Globus pallidus (tissue), 1 donor: Measurements from ENCODE around the gene HOXB4.

Experiments used
- DNase-seq: peaks from one replicate; pipeline ENCODE4 v3.0.0-alpha.2; 2015; ENCODE audit warnings: low spot score

HOXB4 gene

GRCh38 chr17:48571826-48572417 lies 6.2 kb downstream of the HOXB4 start:
- no peak for DNase-seq

GRCh38 chr17:48571024-48571818 lies 6.9 kb downstream of the HOXB4 start:
- no peak for DNase-seq

- no peak for DNase-seq
Observed at GRCh38 chr17:48570325-48571023, 7.7 kb downstream of the HOXB4 start.

- no peak for DNase-seq
Observed at GRCh38 chr17:48569674-48570324, 8.4 kb downstream of the HOXB4 start.

- no peak for DNase-seq
Observed at GRCh38 chr17:48569240-48569582, 8.9 kb downstream of the HOXB4 start.

- no peak for DNase-seq
Observed at GRCh38 chr17:48568499-48569239, 9.5 kb downstream of the HOXB4 start.

GRCh38 chr17:48567646-48568354 lies 10.3 kb downstream of the HOXB4 start:
- DNase-seq, result no peak

GRCh38 chr17:48567209-48567608 lies 10.9 kb downstream of the HOXB4 start:
- no peak for DNase-seq

- no peak for DNase-seq
Observed at GRCh38 chr17:48566717-48567116, 11.4 kb downstream of the HOXB4 start.

GRCh38 chr17:48565925-48566710 lies 12.0 kb downstream of the HOXB4 start:
- DNase-seq, result no peak

- DNase-seq, result no peak
Observed at GRCh38 chr17:48565022-48565554, 13.1 kb downstream of the HOXB4 start.

GRCh38 chr17:48564188-48565021 lies 13.7 kb downstream of the HOXB4 start:
- no peak for DNase-seq

GRCh38 chr17:48563867-48564187 lies 14.3 kb downstream of the HOXB4 start:
- DNase-seq, result no peak

- no peak for DNase-seq
Observed at GRCh38 chr17:48563385-48563838, 14.7 kb downstream of the HOXB4 start.

- DNase-seq, result no peak
Observed at GRCh38 chr17:48562934-48563333, 15.2 kb downstream of the HOXB4 start.

- DNase-seq, result no peak
Observed at GRCh38 chr17:48561884-48562810, 16.0 kb downstream of the HOXB4 start.

GRCh38 chr17:48559840-48560817 lies 18.0 kb downstream of the HOXB4 start:
- no peak for DNase-seq
